Kidney glomerular epithelial cell (primary cell): ENCODE measurements around the gene INHBE.
"Not testable (repeated sequence)": the region's sequence is repeated elsewhere in the genome, so short reads cannot be mapped to it uniquely, and the experiment has no call there.

ENCODE experiments used
- DNase-seq: peaks from one replicate; lab custom pipeline; 2025; lab: John Stamatoyannopoulos, UW

Gene INHBE

DNA sequence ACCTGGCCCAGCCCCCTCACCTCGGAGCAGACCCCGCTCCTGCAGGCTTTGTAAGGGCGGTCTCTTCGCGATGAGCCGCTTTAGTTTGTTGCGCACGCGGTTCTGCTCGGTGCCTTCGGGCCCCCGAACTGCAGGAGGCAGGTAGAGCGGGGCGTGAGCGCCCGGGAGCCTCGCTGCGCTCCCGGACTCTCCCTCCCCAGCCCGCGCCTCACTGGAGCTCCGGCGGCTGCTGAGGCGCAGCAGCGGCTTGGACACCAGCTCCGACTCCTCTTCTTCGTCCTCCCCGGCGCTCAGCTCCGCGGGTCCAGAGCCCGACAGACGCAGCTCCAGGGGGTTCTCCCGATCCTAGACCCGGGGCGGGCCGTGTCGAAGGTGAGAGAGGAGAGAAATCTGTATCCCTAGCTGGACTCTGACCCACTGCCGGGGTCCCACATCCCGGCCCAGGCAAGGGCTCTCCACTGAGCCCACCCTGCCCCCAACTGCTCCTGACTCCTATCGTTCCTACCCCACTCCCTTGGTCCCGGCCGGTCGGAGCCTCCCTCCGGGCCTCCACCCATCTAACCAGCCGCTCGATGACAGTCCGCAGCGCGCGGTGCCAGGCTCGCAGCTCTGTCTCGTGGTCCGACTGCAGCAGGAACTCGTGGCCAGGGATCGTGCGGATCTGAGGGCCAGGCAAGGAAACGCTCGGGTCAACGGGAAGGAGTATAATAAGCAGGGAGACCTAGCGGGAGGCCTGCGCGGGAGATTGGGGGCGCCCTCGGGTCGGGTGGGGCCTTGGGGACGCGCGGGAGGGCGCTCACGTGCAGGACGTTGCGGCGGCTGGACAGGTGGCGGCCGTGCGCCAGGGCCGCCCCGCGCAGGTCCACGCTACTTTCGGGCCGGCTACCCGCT is 20.4 kb downstream of the INHBE start:
- DNase-seq = peak; percentile 7

GRCh38 chr12:57476162-57476992 is 21.3 kb downstream of the INHBE start:
- no peak for DNase-seq

DNA sequence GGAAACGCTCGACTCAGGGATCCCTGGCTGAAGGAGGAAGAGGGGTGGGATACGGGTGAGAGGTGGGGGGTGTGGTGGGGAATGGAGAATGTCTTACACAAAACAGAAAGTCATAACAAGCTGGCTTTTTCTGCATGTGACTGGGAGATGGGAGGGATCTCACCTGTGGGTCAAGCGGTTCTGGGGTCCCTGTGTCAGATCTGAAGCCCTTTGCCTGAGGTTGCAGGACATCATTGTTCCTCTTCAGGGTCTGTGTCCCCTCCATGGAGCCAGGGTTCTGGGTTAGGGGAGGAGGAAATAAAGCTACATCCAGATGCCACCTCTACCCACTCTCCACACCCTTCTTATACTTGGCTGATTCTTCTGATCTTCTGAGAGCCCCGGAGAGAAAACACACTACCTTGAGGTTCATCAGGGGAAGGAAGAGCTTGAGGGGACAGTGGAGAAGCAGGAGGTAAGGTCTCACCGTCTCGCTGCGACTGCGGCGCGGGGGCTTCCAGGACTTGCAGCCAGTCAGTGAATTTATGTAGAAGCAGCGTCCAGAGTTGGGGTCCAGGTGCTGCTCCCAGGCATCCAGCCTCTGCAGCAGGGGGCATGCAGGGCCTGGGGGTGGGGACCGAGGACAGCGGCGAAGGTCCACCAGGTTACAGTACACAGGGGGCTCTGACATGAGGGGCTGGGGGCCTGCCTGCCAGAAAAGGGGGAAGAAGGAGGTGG is 22.0 kb downstream of the INHBE start:
- DNase-seq = no peak

DNA sequence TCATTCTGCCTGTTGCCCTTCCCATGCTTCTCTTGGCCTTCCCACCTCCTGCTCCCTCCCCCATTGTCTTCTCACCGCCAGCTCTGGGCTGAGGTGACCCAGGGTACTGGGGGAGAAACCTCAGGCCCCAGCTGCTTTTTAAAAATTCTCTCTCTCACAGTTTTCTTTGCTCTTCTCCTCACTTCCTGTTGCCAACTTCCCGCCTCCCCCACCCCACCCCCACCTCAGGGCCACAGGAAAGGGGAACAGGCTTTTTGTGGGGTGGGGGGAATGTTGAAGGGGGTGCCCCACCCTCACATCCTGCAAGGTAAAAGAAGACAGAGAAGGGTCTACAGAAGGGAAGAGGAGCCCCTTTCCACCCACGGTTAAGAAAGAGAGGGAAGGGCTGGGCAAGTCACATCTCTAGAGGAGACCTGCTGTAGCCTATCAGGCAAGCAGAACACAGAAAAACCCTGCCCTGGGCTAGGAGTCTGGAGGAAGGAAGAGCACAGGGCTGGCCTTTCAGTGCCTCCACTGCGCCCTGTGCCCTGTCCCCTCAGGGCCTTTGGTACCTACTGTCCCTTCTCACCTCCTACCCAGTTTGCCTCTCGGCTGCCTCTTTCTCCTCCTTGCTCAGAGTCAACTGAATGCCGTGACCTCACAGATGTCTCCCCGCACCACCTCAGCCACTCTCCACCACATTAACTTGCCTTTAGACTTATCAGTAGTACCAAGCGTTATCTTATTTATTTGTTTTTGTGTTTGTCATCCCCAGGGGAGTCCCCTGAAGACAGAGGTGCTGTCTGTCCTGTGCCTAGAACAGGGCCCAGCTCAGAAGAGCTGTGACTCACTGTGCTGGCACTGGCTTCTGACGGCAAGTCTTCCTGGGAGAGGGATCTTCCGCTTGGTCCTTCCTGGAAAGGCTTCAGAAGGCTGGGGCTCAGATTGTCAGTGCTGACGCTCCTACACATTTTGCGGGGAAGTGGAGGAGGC is 22.9 kb downstream of the INHBE start:
- DNase-seq = peak; percentile 38

DNA sequence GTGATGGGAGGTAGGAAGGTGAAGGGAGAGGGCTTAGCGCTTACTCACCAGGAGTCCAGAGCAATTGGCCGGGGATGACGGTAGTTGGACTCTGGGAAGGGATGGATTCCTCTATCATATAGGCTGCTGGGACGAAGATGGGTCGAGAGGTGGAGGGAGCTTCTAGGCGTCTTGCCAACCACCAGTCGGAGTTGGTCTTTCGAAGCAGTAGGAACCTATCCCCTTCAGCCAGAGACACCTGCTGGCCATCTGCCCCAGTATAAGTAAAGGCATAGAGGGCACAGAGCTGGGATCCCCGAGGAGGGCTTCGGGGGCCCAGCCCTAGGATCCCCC is 23.9 kb downstream of the INHBE start:
- no peak for DNase-seq

DNA sequence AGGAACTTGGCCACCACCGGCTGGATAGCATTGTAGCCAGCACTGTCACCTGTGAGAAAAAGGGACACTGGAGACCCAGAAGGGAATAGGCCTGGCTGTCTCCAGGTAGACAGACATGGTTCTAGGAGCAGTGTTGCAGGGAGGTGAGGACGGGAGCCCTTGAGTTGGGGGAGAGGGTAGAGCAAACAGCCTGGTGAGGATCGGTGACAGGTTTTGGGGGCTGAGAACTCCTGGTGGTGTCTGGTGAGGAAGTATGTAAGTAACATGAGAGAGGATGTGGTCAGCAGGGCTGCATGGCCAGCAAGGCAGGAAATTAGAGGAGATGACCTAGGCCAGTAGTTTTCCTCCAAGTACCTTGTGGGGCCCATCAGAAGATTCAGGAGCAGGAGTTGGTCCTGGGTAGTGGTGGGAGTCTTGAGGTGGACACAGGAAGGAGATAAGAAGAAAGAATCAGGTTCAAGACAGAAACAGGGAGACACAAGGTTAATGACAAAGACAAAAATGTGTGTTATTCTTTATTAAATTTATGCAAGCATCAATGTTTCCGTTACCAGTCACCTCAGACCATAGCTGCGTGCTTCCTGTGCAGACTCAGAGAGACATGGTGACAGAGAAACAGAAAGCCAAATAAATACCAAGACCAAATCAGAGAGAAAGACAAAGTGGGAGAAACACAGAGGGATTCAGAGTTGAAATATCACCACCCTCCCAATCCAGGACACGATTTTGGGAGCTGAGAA is 24.4 kb downstream of the INHBE start, which contains the start of gene ARHGAP9:
Gene ARHGAP9 (minus strand): TSS at position 491 of the 740 bp plus-strand sequence. CDS start 460 bp downstream, at position 31.
- no peak for DNase-seq

DNA sequence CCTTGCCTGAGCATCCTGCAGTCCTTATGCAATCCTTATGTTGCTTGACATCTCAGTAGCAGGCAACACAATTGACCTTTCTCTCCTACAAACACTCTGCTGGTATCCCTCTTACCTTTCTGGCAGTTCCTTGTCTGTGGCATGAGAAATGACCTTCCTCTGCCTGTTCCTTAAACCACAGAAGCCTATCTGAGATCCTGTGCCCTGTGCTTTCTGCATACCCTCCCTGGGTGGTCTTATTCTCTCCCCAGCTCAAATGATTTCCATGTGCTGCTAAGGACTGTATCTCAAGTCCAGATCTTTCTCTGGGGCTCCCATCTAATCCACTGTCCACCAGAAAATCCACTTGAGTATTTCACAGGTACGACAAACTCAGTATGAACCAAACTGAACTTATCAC is 26.6 kb downstream of the INHBE start:
- no peak for DNase-seq

DNA sequence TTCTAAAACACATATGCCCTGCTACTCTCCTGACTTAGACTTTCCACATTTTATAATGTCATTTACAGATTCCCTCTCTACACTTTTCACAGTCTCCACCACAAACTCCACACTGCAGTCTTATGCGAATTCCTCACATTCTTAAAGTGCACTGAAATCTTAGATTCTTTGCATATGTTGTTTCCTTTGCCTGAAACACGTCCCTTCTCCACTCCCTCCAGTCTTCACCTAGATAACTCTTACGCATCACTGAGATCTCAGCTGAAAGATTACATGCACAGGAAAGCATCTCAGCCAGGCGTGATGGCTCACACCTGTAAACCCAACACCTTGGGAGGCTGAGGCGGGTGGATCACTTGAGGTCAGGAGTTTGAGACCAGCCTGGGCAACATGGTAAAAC is 28.4 kb downstream of the INHBE start:
- peak; percentile 88 for DNase-seq

DNA sequence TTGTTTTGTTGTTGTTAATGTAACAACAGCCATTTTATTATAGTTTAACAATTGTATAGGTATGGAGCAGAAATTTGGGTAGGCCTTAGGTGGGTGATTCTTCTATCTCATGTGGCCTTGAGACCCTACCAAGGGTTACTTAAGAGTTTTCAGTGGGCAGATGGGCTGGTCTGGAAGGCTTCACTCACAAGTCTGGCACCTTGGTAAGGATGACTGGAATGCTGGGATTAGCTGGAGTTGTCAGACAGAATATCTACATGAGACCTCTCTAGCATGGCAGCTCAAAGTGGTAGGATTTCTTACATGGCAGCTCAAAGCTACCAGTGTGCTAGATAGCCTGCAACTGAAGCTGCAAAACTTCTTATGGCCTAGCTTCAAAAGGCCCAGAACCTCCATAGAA is 30.6 kb downstream of the INHBE start:
- no peak for DNase-seq

GRCh38 chr12:57487055-57487596 is 32.0 kb downstream of the INHBE start:
- DNase-seq = no peak

GRCh38 chr12:57487597-57488401 is 32.7 kb downstream of the INHBE start, which contains the start of gene MARS1:
MARS1 (plus strand) TSS chr12:57488068; CDS start chr12:57488091, 23 bp downstream.
- peak; percentile 91 for DNase-seq

DNA sequence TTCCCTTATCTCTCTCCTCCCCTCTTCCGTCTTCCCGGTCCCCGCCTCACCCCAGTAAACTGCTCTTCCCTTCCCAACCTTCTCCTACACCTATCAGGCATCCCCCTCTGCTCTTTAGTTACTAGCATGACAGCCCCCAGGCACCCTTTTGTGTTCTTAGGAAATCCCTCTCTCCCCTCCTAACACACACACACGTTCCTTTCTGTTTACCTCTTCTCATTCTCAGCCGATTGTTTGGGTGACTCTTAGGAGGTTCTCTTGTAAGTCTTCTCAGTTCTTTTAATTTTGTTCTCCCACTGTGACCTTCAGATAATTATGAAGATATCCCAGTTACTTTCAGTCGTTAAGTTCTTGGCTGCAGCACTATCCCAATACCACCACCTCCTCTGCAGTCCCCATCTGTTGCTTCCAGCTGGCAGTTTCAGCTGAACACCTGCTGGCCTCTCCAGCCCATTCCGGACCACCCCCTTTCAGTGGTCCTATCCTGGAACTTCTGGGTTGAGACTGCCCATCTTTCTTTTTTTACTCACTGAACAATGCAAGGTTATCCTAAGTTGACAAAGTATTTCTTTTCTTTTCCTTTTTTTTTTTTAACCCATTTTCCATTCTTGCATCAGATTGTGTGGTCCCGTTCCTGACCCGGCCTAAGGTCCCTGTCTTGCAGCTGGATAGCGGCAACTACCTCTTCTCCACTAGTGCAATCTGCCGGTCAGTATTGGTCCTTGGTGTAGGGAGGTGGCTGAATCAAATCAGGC is 33.5 kb downstream of the INHBE start:
- no peak for DNase-seq

GRCh38 chr12:57489157-57489641 is 34.1 kb downstream of the INHBE start:
- DNase-seq = no peak

GRCh38 chr12:57490126-57490525 is 35.0 kb downstream of the INHBE start:
- DNase-seq = no peak

GRCh38 chr12:57491393-57492280 is 36.5 kb downstream of the INHBE start:
- no peak for DNase-seq

DNA sequence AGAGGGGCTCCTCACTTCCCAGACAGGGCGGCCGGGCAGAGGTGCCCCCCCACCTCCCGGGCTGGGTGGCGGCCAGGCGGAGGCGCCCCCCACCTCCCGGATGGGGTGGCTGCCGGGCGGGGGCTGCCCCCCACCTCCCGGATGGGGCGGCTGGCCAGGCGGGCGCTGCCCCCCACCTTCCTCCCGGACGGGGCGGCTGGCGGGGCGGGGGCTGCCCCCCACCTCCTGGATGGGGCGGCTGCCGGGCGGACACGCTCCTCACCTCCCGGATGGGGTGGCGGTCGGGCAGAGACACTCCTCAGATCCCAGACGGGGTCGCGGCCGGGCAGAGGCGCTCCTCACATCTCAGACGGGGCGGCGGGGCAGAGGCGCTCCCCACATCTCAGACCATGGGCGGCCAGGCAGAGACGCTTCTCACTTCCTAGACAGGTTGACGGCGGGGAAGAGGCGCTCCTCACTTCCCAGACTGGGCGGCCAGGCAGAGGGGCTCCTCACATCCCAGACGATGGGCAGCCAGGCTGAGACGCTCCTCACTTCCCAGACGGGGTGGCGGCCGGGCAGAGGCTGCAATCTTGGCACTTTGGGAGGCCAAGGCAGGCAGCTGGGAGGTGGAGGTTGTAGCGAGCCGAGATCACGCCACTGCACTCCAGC is 40.1 kb downstream of the INHBE start:
- not testable (repeated sequence) for DNase-seq

DNA sequence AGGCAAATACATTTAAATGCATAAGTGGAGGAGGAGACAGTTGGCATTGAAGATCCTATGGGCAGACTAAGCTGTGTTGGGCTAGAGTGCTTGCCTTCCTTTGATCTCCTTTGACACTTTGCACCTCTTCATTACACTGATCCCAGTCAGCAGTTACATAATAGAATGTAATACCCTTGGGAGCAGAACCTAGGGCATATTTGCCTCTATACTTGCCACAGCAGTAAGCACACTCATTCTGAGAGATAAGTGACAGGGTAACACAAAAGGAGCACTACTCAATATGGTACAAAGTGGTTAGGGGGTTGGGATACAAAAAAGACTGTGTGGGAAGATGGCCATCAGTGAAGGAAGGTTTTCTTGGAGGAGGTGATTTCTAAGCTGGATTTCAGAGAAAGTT is 41.7 kb downstream of the INHBE start:
- no peak for DNase-seq
